ENCODE results near the gene FOXP1. TPM values are rescaled to one million over a fixed set of nuclear protein-coding genes. Genes with fewer than 3 reads are reported as not detected.

Gene FOXP1
- total RNA-seq, 1 experiment from 2014 or later, result 75.3 TPM

DNA sequence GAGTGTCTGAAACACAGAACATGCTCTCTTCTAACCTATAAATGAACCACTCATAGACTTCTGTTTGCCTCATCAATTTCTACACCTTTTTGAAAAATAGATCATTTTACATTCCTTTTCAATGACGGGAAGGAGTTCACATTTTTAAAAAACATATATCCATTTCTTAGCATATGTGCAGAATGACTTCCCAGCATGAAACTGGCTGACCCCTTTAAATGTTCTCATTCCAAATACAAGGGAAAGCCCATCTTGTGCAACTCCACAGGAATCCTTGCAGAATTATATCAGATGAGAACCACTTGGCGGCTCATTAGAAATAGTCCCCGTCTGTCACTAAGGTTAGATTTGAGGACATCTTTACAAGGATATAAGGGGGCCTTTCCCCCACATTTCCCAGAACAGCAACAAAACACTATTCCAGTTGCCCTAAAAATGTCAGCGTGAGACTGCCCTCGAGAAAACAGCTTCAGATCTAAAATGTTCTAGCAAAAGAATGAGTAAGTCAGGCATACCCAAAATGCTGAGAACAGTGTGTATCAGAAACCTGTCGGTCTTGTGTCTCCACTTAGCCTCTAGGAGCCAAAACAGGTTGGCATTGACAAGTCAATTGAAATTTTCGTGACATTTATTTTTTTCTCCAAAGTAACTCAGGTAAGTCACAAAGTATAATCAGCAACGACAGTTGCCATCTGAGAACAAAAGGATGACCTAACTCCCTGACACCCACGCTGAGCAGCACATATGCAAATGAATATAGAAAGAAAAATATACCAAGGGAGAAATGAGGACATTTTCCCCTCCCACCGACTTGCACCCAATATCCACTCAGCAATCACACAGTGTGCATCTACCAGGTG is 63.1 kb downstream of the FOXP1 start:
- Histone ChIP-seq H2BK12ac (ENCODE audit: insufficient read length, low read depth, low read length) (no peak overlapping the region), H3K56ac (ENCODE audit: insufficient read length, low read depth, low read length) (no peak overlapping the region), H4K20me1 (ENCODE audit: control insufficient read depth, insufficient read depth, insufficient read length) (peaks cover 3% of the 10 kb centered on the region), H3K4me2 (ENCODE audit: insufficient read depth, insufficient read length, low read length) (peak overlapping the region; percentile 24), H4K8ac (replicated peaks; ENCODE audit: insufficient read length, low read depth, low read length) (peak overlapping the region; percentile 24), H4K5ac (ENCODE audit: insufficient read length, low read depth, low read length) (no peak overlapping the region), H2BK5ac (ENCODE audit: insufficient read length, low read length) (no peak overlapping the region), H3K23me2 (ENCODE audit: insufficient read length, low read depth, low read length, poor library complexity, severe bottlenecking) (no peaks in the 10 kb centered on the region), H3K27ac (ENCODE audit: insufficient read length, low read depth, low read length) (no peak overlapping the region), H3K14ac (ENCODE audit: insufficient read depth, low read length) (no peak overlapping the region), H3K79me1 (ENCODE audit: insufficient read depth, low read depth, low read length, poor library complexity, severe bottlenecking) (no peaks in the 10 kb centered on the region), H3T11ph (ENCODE audit: low read length) (no peak overlapping the region), H2BK20ac (ENCODE audit: low read depth, low read length, poor library complexity, severe bottlenecking) (no peak overlapping the region), H3K4me1 (ENCODE audit: insufficient read depth, low read length) (peaks cover 8% of the 10 kb centered on the region), H2AK5ac (ENCODE audit: insufficient read length, low read length) (no peak overlapping the region), H4K91ac (ENCODE audit: insufficient read length, low read depth, low read length) (no peak overlapping the region), H3K4ac (ENCODE audit: low read depth, low read length) (no peak overlapping the region), H3K18ac (ENCODE audit: insufficient read length, low read depth, low read length) (no peak overlapping the region), H2BK120ac (ENCODE audit: low read depth, low read length, poor library complexity, severe bottlenecking) (no peak overlapping the region), H3K9me3 (ENCODE audit: control insufficient read depth, low read depth, low read length) (no peaks in the 10 kb centered on the region), H3K9ac (ENCODE audit: extremely low read depth, insufficient read length, low read length) (no peak overlapping the region), H2AFZ (ENCODE audit: low read length) (no peak overlapping the region), H3K23ac (ENCODE audit: insufficient read length, low read depth, low read length) (no peak overlapping the region), H2BK15ac (ENCODE audit: low read depth, low read length) (no peak overlapping the region), H3K79me2 (ENCODE audit: insufficient read depth, low read length) (no peaks in the 10 kb centered on the region), H3K27me3 (ENCODE audit: insufficient read depth, low read length) (no peaks in the 10 kb centered on the region)
- H3K9me3 Mint-ChIP-seq, result no peaks in the 10 kb centered on the region
- no CpG with 5 or more reads among the region's 10 CpGs for WGBS (ENCODE audit: extremely low coverage, insufficient read length, low lambda C conversion rate)
- no peaks in the 10 kb centered on the region for H3K36me3 Mint-ChIP-seq (ENCODE audit: insufficient read depth in 1 of 3, low read depth in 3 of 3)
- H3K4me3 Mint-ChIP-seq, result no peak overlapping the region
- H3K27me3 Mint-ChIP-seq (ENCODE audit: low read depth), result no peaks in the 10 kb centered on the region
- TF ChIP-seq, protein P1, sequence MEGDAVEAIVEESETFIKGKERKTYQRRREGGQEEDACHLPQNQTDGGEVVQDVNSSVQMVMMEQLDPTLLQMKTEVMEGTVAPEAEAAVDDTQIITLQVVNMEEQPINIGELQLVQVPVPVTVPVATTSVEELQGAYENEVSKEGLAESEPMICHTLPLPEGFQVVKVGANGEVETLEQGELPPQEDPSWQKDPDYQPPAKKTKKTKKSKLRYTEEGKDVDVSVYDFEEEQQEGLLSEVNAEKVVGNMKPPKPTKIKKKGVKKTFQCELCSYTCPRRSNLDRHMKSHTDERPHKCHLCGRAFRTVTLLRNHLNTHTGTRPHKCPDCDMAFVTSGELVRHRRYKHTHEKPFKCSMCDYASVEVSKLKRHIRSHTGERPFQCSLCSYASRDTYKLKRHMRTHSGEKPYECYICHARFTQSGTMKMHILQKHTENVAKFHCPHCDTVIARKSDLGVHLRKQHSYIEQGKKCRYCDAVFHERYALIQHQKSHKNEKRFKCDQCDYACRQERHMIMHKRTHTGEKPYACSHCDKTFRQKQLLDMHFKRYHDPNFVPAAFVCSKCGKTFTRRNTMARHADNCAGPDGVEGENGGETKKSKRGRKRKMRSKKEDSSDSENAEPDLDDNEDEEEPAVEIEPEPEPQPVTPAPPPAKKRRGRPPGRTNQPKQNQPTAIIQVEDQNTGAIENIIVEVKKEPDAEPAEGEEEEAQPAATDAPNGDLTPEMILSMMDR (conservative IDR thresholded peaks at IDR 0.05), result no peak
- H3K27ac Mint-ChIP-seq, result no peak overlapping the region; a peak in 1 of 7 replicates
- peaks cover 34% of the 10 kb centered on the region in 2 experiments for H3K4me1 Mint-ChIP-seq
- no peak for DNase-seq

Measured in H9 (cell line).